GM23338 (cell line): Measurements from ENCODE around the gene IGF2R. TPM values are rescaled to one million over a fixed set of nuclear protein-coding genes. Genes with fewer than 3 reads are reported as not detected.
A peak's percentile ranks its signal among the peaks of the same experiment; 100 is the strongest.
"Not testable (repeated sequence)": the region's sequence is repeated elsewhere in the genome, so short reads cannot be mapped to it uniquely, and the experiment has no call there.

ENCODE experiments used
- ATAC-seq: fragments of 200-7000 bp; cut with Tn5 transposase; 3 replicates; pipeline ENCODE4 v1.9.1; 2020
- DNase-seq: peaks from one replicate; pipeline ENCODE4 v3.0.0-alpha.2; 2015; ENCODE audit warnings: low spot score
- H2AFZ ChIP-seq: fragments of 200-600 bp; sonication (generic); 2 replicates; pipeline ENCODE4 v1.8.0; 2016; ENCODE audit warnings: antibody characterized with exemption, mild to moderate bottlenecking, moderate library complexity
- H3F3A ChIP-seq: fragments of 200-600 bp; sonication (generic); replicated peaks from 2 replicates; pipeline ENCODE4 v1.8.0; 2017; ENCODE audit warnings: antibody characterized with exemption, mixed run types, low read depth
- H3K27ac ChIP-seq: fragments of 200-600 bp; sonication (generic); 2 replicates; pipeline ENCODE4 v1.6.1; 2016; ENCODE audit warnings: low read depth
- H3K27me3 ChIP-seq: fragments of 200-600 bp; sonication (generic); 2 replicates; pipeline ENCODE4 v1.8.0; 2016; ENCODE audit warnings: mild to moderate bottlenecking, mixed run types, moderate library complexity; ENCODE audit not compliant: insufficient read depth
- H3K36me3 ChIP-seq: fragments of 200-600 bp; sonication (generic); 2 replicates; pipeline ENCODE4 v1.8.0; 2016; ENCODE audit warnings: mild to moderate bottlenecking; ENCODE audit not compliant: insufficient read depth
- H3K4me1 ChIP-seq: fragments of 200-600 bp; sonication (generic); 2 replicates; pipeline ENCODE4 v1.8.0; 2016; ENCODE audit warnings: mild to moderate bottlenecking, moderate library complexity; ENCODE audit not compliant: insufficient read depth
- H3K4me2 ChIP-seq: fragments of 200-600 bp; sonication (generic); 2 replicates; pipeline ENCODE4 v1.7.1; 2017; ENCODE audit warnings: mixed run types
- H3K4me3 ChIP-seq: fragments of 200-600 bp; sonication (generic); 2 replicates; pipeline ENCODE4 v1.6.1; 2016; ENCODE audit warnings: mixed run types
- H3K79me2 ChIP-seq: fragments of 200-600 bp; sonication (generic); replicated peaks from 2 replicates; pipeline ENCODE4 v1.8.0; 2017; ENCODE audit warnings: mild to moderate bottlenecking; ENCODE audit not compliant: insufficient read depth
- H3K9me2 ChIP-seq: fragments of 200-600 bp; sonication (generic); 2 replicates; pipeline ENCODE4 v1.8.0; 2017; ENCODE audit not compliant: insufficient read depth
- H4K20me1 ChIP-seq: fragments of 200-600 bp; sonication (generic); replicated peaks from 2 replicates; pipeline ENCODE4 v1.8.0; 2017; ENCODE audit warnings: mild to moderate bottlenecking; ENCODE audit not compliant: insufficient read depth
- H3K27ac Mint-ChIP-seq: 2 replicates; pipeline ENCODE4 v1.8.0; 2020; ENCODE audit warnings: inconsistent platforms, mild to moderate bottlenecking, moderate library complexity, mixed read lengths
- H3K27me3 Mint-ChIP-seq: 3 replicates; pipeline ENCODE4 v1.8.0; 2022; ENCODE audit warnings: low read depth, mild to moderate bottlenecking, moderate library complexity, mixed read lengths, inconsistent platforms; ENCODE audit not compliant: insufficient read depth, poor library complexity
- H3K36me3 Mint-ChIP-seq: 3 replicates; pipeline ENCODE4 v1.8.0; 2021; ENCODE audit warnings: low read depth, mild to moderate bottlenecking, inconsistent platforms, moderate library complexity, mixed read lengths
- H3K4me1 Mint-ChIP-seq: 3 replicates; pipeline ENCODE4 v1.8.0; 2020; ENCODE audit warnings: mild to moderate bottlenecking, inconsistent platforms, mixed read lengths
- H3K4me3 Mint-ChIP-seq: 3 replicates; pipeline ENCODE4 v1.8.0; 2021; ENCODE audit warnings: moderate library complexity, mild to moderate bottlenecking, inconsistent platforms, mixed read lengths
- H3K9me3 Mint-ChIP-seq: 3 replicates; pipeline ENCODE4 v1.8.0; 2020; ENCODE audit warnings: moderate library complexity, mild to moderate bottlenecking, inconsistent platforms, mixed read lengths
- CREB1 ChIP-seq: fragments of 250-450 bp; sonication (Bioruptor Pico); IDR thresholded peaks from 2 replicates; pipeline ENCODE4 v1.5.0; 2020; ENCODE audit warnings: low read depth, mild to moderate bottlenecking, moderate library complexity
- EZH2phosphoT487 ChIP-seq: fragments of 200-600 bp; sonication (generic); IDR thresholded peaks from one replicate; pipeline ENCODE4 v1.8.1; 2018; ENCODE audit warnings: antibody characterized with exemption; ENCODE audit not compliant: unreplicated experiment
- JUNB ChIP-seq: IDR thresholded peaks from one replicate; pipeline ENCODE4 v1.6.1; 2016; ENCODE audit warnings: antibody characterized with exemption; ENCODE audit not compliant: unreplicated experiment
- NANOG ChIP-seq: IDR thresholded peaks from 2 replicates; pipeline ENCODE4 v1.6.1; 2016; ENCODE audit warnings: antibody characterized with exemption, borderline replicate concordance
- POLR2AphosphoS5 ChIP-seq: IDR thresholded peaks from 2 replicates; pipeline ENCODE4 v1.6.1; 2016; ENCODE audit warnings: antibody characterized with exemption, low read depth
- REST ChIP-seq: IDR thresholded peaks from one replicate; pipeline ENCODE4 v1.6.1; 2018; ENCODE audit warnings: antibody characterized with exemption; ENCODE audit not compliant: unreplicated experiment
- STAT1 ChIP-seq: IDR thresholded peaks from one replicate; pipeline ENCODE4 v1.6.1; 2016; ENCODE audit warnings: antibody characterized with exemption; ENCODE audit not compliant: unreplicated experiment
- ZNF114 ChIP-seq: fragments of 250-450 bp; sonication (Bioruptor Pico); IDR thresholded peaks from 2 replicates; pipeline ENCODE4 v1.5.0; 2020; ENCODE audit warnings: mild to moderate bottlenecking, moderate library complexity
- polyA plus RNA-seq: library from polyadenylated mRNA; unstranded; fragments of >200 nt; fragmentation: Nextera tagmentation; extraction: Ambion mirVana; gene quantifications from 2 replicates; pipeline ENCODE4 v1.2.1, GENCODE V29; 2016
- total RNA-seq: library from RNA; depleted of rRNA; stranded (reverse); fragments of >200 nt; shearing (Covaris generic); gene quantifications from 2 replicates; pipeline ENCODE4 v1.2.3, GENCODE V29; 2014
- TF ChIP-seq, protein P1 (sequence below), 2 experiments: fragments of 200-600 bp in 1 of 2; sonication (generic) in 1 of 2; conservative IDR thresholded peaks; 2 replicates each; pipeline versions ENCODE4 v1.5.1 to v1.6.1; 2016 to 2017; ENCODE audit warnings: antibody characterized with exemption in 2 of 2, low read depth in 2 of 2, mild to moderate bottlenecking in 2 of 2, moderate library complexity in 1 of 2

The IGF2R gene
- total and polyA plus RNA-seq, 2 experiments from 2014 or later: 12.5 to 76.4 TPM

DNA sequence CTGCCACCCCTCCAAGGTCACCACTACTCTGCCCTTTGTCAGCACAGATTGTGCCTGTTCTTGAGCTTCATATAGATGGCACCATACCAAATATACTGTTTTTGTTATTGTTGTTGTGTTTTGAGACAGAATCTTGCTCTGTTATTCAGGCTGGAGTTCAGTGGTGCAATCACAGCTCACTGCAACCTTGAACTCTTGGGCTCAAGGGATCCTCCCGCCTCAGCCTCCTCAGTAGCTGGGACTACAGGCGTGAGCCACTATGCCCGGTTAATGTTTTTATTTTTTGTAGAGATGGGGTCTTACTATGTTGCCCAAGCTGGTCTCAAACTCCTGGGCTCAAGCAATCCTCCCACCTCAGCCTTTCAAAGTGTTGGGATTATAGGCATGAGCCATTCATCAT is 171.6 kb downstream of the IGF2R start:
- H3K79me2 ChIP-seq, H3K9me3 Mint-ChIP-seq, H3F3A ChIP-seq, ATAC-seq, H3K4me3 ChIP-seq, H3K9me2 ChIP-seq, H3K4me2 ChIP-seq, H3K4me3 Mint-ChIP-seq, H3K27ac ChIP-seq, H3K27ac Mint-ChIP-seq, H3K27me3 Mint-ChIP-seq, H4K20me1 ChIP-seq, H3K36me3 ChIP-seq, H3K27me3 ChIP-seq, H3K36me3 Mint-ChIP-seq, H3K4me1 ChIP-seq, H2AFZ ChIP-seq, DNase-seq: not testable (repeated sequence)
- peaks cover 20% of the 10 kb centered on the region for H3K4me1 Mint-ChIP-seq

GRCh38 chr6:160141001-160141726 is 172.3 kb downstream of the IGF2R start:
- Histone ChIP-seq H4K20me1 (no peaks in the 10 kb centered on the region), H3K27ac (no peak overlapping the region), H3F3A (no peaks in the 10 kb centered on the region), H3K4me1 (no peaks in the 10 kb centered on the region), H3K79me2 (no peaks in the 10 kb centered on the region), H3K4me2 (no peak overlapping the region), H3K4me3 (no peak overlapping the region), H3K9me2 (no peaks in the 10 kb centered on the region), H2AFZ (0 out of 2 replicates have a peak overlapping the region, but pooled peaks have one; percentile 32), H3K27me3 (no peaks in the 10 kb centered on the region), H3K36me3 (no peaks in the 10 kb centered on the region)
- peaks cover 20% of the 10 kb centered on the region for H3K4me1 Mint-ChIP-seq
- no peak overlapping the region for H3K27ac Mint-ChIP-seq
- H3K36me3 Mint-ChIP-seq: no peaks in the 10 kb centered on the region
- no peak overlapping the region for H3K4me3 Mint-ChIP-seq
- no peaks in the 10 kb centered on the region; the same call in 2 of the 3 replicates for H3K9me3 Mint-ChIP-seq
- DNase-seq (no peak), ATAC-seq (no peak)
- peaks cover 6% of the 10 kb centered on the region for H3K27me3 Mint-ChIP-seq
- TF ChIP-seq EZH2phosphoT487 (no peak), REST (no peak), CREB1 (no peak), JUNB (no peak), ZNF114 (no peak)

DNA sequence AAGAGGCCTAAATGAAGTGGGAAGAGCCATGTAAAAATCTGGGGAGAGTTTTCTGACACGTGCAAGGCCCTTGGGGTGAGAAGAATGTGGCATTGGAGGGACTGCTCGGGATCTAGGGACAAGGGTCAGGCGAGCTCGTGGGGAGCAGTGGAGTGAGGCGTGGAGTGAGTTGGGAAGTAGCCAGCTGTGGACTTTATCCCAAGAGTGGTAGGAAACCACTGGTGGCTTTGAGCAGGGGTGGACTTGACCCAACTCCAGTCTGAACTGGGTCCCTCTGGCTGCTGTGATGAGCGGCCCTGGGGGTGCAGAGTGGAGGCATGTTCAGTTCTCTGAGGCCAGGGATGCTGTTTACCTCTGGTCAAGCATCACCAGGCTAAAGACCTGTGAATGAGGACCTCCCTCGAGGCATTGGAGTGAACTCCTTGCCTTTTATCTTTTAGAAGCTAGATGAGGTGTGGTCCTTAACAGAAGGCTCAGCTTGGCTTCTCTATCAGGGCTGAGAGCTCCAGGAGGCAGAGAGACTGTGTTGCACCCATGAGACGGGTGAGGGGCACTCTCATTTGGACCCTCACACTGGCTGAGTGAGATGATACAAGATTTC is 173.3 kb downstream of the IGF2R start:
- Histone ChIP-seq H3K4me3 (no peak overlapping the region), H3K36me3 (no peaks in the 10 kb centered on the region), H4K20me1 (no peaks in the 10 kb centered on the region), H3K79me2 (no peaks in the 10 kb centered on the region), H3K4me2 (no peak overlapping the region), H3F3A (no peaks in the 10 kb centered on the region), H3K9me2 (no peaks in the 10 kb centered on the region), H3K27me3 (no peaks in the 10 kb centered on the region), H3K27ac (no peak overlapping the region), H3K4me1 (no peaks in the 10 kb centered on the region), H2AFZ (no peak overlapping the region)
- ATAC-seq (no peak), DNase-seq (no peak)
- H3K4me1 Mint-ChIP-seq: peaks cover 20% of the 10 kb centered on the region
- no peaks in the 10 kb centered on the region for H3K36me3 Mint-ChIP-seq
- H3K27me3 Mint-ChIP-seq: peaks cover 6% of the 10 kb centered on the region
- no peaks in the 10 kb centered on the region; the same call in 2 of the 3 replicates for H3K9me3 Mint-ChIP-seq
- H3K4me3 Mint-ChIP-seq: no peak overlapping the region
- H3K27ac Mint-ChIP-seq: no peak overlapping the region
- TF ChIP-seq POLR2AphosphoS5: no peak
- TF ChIP-seq CREB1: no peak
- no peak for TF ChIP-seq REST
- TF ChIP-seq, protein P1, sequence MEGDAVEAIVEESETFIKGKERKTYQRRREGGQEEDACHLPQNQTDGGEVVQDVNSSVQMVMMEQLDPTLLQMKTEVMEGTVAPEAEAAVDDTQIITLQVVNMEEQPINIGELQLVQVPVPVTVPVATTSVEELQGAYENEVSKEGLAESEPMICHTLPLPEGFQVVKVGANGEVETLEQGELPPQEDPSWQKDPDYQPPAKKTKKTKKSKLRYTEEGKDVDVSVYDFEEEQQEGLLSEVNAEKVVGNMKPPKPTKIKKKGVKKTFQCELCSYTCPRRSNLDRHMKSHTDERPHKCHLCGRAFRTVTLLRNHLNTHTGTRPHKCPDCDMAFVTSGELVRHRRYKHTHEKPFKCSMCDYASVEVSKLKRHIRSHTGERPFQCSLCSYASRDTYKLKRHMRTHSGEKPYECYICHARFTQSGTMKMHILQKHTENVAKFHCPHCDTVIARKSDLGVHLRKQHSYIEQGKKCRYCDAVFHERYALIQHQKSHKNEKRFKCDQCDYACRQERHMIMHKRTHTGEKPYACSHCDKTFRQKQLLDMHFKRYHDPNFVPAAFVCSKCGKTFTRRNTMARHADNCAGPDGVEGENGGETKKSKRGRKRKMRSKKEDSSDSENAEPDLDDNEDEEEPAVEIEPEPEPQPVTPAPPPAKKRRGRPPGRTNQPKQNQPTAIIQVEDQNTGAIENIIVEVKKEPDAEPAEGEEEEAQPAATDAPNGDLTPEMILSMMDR (conservative IDR thresholded peaks at IDR 0.05; ENCODE audit: low read depth in 2 of 2): no peak
- TF ChIP-seq NANOG: no peak
- TF ChIP-seq STAT1: no peak
